ENCODE measurements around the gene KIDINS220. TPM values are rescaled to one million over a fixed set of nuclear protein-coding genes. Genes with fewer than 3 reads are reported as not detected.

The KIDINS220 gene
- total RNA-seq, 6 experiments from 2014 or later = 17.0 to 24.8 (median 21.5) TPM

DNA sequence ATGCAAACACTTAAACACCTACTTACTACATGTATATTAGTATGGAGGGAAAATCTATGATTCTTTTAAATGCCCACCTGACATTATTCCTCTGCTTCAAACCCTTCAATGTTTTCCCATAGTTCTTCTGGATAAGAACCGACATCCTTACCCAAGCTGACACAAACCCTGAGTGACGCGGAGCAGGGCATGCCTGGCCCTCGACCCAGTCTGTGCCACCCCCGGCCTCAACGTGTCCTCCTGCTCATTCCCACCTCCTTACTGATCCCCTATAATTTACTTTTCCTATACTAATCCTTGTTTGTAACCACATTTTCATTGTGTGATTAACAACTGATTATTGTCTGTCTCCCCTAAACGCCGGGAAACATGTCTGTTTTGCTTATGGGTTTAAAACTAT lies 17.5 kb downstream of the KIDINS220 start:
- Histone ChIP-seq H3K4me3 (no peak overlapping the region), H3K36me3 (peaks cover 0 to 19% (median under 1%) of the 10 kb centered on the region in 4 donors), H3K27ac (no peak overlapping the region), H3K27me3 (no peaks in the 10 kb centered on the region), H3K9me3 (no peaks in the 10 kb centered on the region), H3K4me1 (peaks cover 0 to 28% (median 15%) of the 10 kb centered on the region in 4 donors)
- WGBS (ENCODE audit: insufficient coverage, low coverage, low lambda C conversion rate, missing lambda C conversion rate) = 67% methylated on average over 8 of the region's 8 CpGs
- no peak for TF ChIP-seq POLR2A (IDR thresholded peaks at IDR 0.05)
- TF ChIP-seq, protein P1, sequence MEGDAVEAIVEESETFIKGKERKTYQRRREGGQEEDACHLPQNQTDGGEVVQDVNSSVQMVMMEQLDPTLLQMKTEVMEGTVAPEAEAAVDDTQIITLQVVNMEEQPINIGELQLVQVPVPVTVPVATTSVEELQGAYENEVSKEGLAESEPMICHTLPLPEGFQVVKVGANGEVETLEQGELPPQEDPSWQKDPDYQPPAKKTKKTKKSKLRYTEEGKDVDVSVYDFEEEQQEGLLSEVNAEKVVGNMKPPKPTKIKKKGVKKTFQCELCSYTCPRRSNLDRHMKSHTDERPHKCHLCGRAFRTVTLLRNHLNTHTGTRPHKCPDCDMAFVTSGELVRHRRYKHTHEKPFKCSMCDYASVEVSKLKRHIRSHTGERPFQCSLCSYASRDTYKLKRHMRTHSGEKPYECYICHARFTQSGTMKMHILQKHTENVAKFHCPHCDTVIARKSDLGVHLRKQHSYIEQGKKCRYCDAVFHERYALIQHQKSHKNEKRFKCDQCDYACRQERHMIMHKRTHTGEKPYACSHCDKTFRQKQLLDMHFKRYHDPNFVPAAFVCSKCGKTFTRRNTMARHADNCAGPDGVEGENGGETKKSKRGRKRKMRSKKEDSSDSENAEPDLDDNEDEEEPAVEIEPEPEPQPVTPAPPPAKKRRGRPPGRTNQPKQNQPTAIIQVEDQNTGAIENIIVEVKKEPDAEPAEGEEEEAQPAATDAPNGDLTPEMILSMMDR (IDR thresholded peaks at IDR 0.05) = no peak
- no peak for DNase-seq
- intact Hi-C loops (cut with DNase I) = no loop called here
- ATAC-seq = no peak

DNA sequence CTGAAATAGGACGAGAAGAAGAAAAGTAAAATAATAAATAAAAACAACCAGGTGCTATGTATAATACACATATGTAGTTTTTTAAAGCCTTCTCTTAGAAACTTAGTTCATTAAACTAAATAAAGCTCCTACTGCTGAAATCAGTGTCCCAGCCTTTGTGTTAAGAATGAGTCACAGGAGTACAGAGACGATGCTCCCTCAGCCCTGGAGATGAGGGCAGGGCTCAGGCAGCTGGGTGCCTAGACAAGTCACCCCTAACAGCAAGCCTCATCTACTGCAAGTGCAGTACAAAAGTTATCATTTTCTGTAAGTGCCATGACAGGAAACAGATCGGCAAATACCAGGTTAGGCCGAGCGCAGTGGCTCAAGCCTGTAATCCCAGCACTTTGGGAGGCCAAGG lies 18.2 kb downstream of the KIDINS220 start:
- WGBS (ENCODE audit: insufficient coverage, low coverage, low lambda C conversion rate, missing lambda C conversion rate) = 91% methylated on average over 5 of the region's 5 CpGs
- peak in 1 of 4 donors; percentile 22 for ATAC-seq

DNA sequence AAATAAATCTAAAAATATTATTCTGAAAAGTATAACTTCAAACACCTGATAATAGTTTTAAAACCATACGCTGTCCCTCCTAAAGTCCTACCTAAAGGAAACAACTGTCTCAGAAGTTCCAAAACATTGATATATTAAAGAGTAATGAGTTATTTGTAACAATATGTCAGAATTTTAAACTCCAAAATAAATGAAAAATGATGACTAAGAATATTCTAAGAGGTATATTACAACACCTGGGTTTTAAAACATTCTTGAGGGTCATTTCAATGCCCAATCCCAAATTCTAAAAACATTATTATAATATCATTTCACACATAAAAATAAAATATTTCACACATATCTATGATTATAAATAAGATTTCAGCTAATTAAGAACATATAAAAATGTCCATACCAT lies 20.2 kb downstream of the KIDINS220 start:
- no peak overlapping the region for H3K27ac ChIP-seq
- H3K9me3 ChIP-seq = no peaks in the 10 kb centered on the region
- 100% methylated on average over 1 of the region's 1 CpG for WGBS (ENCODE audit: insufficient coverage, low coverage, low lambda C conversion rate, missing lambda C conversion rate)
- H3K4me3 ChIP-seq = no peak overlapping the region
- TF ChIP-seq, protein P1 (IDR thresholded peaks at IDR 0.05) = no peak
- TF ChIP-seq POLR2A (IDR thresholded peaks at IDR 0.05) = no peak
- peaks cover 0 to 12% (median under 1%) of the 10 kb centered on the region in 4 donors for H3K36me3 ChIP-seq
- H3K27me3 ChIP-seq = no peaks in the 10 kb centered on the region
- no peak for DNase-seq
- ATAC-seq = no peak
- peaks cover 0 to 22% (median 10%) of the 10 kb centered on the region in 4 donors for H3K4me1 ChIP-seq
- intact Hi-C loops (cut with DNase I) = no loop called here

More for the DNA sequence above, 18.2 kb downstream of the KIDINS220 start:
- DNase-seq = no peak
- Histone ChIP-seq H3K9me3 (no peaks in the 10 kb centered on the region), H3K27me3 (no peaks in the 10 kb centered on the region), H3K4me1 (peaks cover 0 to 28% (median 15%) of the 10 kb centered on the region in 4 donors), H3K27ac (no peak overlapping the region), H3K36me3 (peaks cover 0 to 14% (median under 1%) of the 10 kb centered on the region in 4 donors), H3K4me3 (no peak overlapping the region)
- no peak for TF ChIP-seq POLR2A (IDR thresholded peaks at IDR 0.05)
- TF ChIP-seq, protein P1 (IDR thresholded peaks at IDR 0.05) = no peak
- intact Hi-C loops (cut with DNase I) = no loop called here

DNA sequence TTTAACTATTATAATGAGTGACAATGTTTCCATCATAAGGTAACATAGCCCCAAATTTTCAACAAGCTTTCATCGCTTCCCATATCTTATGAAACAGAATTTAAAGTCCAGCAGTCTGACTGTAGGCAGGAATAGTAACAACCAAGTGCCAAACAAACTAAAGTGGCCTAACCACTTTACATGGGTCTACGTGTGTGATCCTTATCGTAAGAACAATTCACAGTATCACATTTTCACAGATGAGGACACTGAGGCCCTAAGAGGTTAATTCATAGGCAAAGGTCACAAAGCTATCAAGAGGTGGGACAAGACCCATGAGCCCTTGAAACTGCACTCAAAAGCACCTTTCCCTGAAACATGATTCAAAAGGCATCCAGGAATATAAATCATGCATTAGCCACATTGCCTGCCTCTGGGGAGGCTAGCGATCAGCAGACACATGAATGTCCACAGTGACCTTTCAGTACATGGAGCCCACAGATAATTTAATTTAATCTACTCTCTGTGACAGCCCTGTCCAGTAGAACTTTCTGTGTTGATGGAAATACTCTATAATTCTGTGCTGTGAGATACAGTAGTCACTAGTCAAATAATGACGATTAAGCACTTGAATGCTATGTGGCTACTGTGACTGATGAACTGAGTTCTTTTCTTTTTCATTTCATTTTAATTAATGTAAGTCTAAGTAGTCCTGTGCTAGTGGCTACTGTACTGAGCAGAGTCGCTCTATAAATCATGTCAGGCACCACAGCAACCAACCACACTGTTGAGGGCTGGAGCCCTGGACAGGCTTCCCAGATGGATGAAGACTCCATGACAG lies 30.3 kb downstream of the KIDINS220 start:
- 98% methylated on average over 5 of the region's 6 CpGs for WGBS (ENCODE audit: insufficient coverage, low coverage, low lambda C conversion rate, missing lambda C conversion rate)
- Histone ChIP-seq H3K9me3 (no peaks in the 10 kb centered on the region), H3K4me1 (no peaks in the 10 kb centered on the region), H3K27me3 (no peaks in the 10 kb centered on the region), H3K36me3 (peaks cover 0 to 30% (median 7%) of the 10 kb centered on the region in 4 donors), H3K27ac (no peak overlapping the region), H3K4me3 (no peak overlapping the region)
- no peak for ATAC-seq
- TF ChIP-seq, protein P1 (IDR thresholded peaks at IDR 0.05) = no peak
- TF ChIP-seq POLR2A (IDR thresholded peaks at IDR 0.05) = no peak
- intact Hi-C loops (cut with DNase I) = no loop called here
- no peak for DNase-seq

All from right lobe of liver (tissue), 6 donors.